PFSK-1 (cell line): Measurements from ENCODE around the gene KRTAP10-6.

ENCODE experiments used
- FOXP2 ChIP-seq: optimal IDR thresholded peaks from 2 replicates; pipeline ENCODE3; 2011; ENCODE audit warnings: borderline replicate concordance, control low read depth, inconsistent platforms; ENCODE audit not compliant: insufficient read depth; ENCODE audit errors: extremely low read length, extremely low read depth
- POLR2AphosphoS5 ChIP-seq: IDR thresholded peaks from 2 replicates; pipeline ENCODE4 v1.6.1; 2012; ENCODE audit warnings: low read depth, mild to moderate bottlenecking, control low read depth, low read length, moderate library complexity
- SIN3A ChIP-seq: IDR thresholded peaks from 2 replicates; pipeline ENCODE4 v1.6.1; 2012; ENCODE audit warnings: mild to moderate bottlenecking, low read length, moderate library complexity, borderline replicate concordance; ENCODE audit not compliant: insufficient read depth
- TAF1 ChIP-seq: IDR thresholded peaks from 2 replicates; pipeline ENCODE4 v1.6.1; 2012; ENCODE audit warnings: low read length, control low read depth, borderline replicate concordance; ENCODE audit not compliant: insufficient read depth
- TF ChIP-seq, protein P1 (sequence below), 2 experiments: IDR thresholded peaks; 2 replicates each; pipeline versions ENCODE4 v1.6.1 to v1.8.0; 2011 to 2012; ENCODE audit warnings: low read depth in 2 of 2, low read length in 2 of 2, control low read depth in 1 of 2, inconsistent platforms in 1 of 2, mild to moderate bottlenecking in 1 of 2, moderate library complexity in 1 of 2; ENCODE audit not compliant: insufficient read depth in 1 of 2

KRTAP10-6 gene

DNA sequence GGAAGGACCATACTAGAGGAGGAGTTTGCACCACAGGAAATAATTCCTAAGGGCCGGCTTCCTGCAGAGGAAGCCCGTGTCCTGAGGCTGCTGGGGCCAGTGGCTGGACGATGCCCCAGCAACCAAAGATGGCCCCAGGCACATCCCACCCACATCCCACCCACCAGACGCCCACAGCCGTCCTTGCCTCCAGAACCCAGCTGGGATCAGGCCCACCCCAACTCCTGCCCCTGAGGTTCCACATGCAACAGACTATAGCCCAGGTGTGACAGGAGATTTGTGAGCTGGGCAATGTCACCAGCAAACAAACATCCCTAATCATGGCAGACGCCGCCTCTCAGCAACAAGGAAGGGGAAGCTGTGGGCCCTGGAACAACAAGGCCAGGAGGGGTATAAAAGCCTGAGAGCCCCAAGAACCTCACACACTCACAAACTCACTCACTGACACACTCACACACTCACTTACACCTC, 34.4 kb upstream of the KRTAP10-6 start, which contains the start of gene KRTAP10-9:
Gene KRTAP10-9, plus strand, starts transcription at position 421 of the 471 bp plus-strand sequence. CDS start 79 bp downstream, outside the sequence.
- TF ChIP-seq FOXP2 (no peak), SIN3A (no peak), TAF1 (no peak), POLR2AphosphoS5 (no peak)
- TF ChIP-seq, protein P1, sequence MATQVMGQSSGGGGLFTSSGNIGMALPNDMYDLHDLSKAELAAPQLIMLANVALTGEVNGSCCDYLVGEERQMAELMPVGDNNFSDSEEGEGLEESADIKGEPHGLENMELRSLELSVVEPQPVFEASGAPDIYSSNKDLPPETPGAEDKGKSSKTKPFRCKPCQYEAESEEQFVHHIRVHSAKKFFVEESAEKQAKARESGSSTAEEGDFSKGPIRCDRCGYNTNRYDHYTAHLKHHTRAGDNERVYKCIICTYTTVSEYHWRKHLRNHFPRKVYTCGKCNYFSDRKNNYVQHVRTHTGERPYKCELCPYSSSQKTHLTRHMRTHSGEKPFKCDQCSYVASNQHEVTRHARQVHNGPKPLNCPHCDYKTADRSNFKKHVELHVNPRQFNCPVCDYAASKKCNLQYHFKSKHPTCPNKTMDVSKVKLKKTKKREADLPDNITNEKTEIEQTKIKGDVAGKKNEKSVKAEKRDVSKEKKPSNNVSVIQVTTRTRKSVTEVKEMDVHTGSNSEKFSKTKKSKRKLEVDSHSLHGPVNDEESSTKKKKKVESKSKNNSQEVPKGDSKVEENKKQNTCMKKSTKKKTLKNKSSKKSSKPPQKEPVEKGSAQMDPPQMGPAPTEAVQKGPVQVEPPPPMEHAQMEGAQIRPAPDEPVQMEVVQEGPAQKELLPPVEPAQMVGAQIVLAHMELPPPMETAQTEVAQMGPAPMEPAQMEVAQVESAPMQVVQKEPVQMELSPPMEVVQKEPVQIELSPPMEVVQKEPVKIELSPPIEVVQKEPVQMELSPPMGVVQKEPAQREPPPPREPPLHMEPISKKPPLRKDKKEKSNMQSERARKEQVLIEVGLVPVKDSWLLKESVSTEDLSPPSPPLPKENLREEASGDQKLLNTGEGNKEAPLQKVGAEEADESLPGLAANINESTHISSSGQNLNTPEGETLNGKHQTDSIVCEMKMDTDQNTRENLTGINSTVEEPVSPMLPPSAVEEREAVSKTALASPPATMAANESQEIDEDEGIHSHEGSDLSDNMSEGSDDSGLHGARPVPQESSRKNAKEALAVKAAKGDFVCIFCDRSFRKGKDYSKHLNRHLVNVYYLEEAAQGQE (IDR thresholded peaks at IDR 0.05; ENCODE audit: insufficient read depth in 1 of 2, low read depth in 2 of 2, low read length in 2 of 2), result no peak

GRCh38 chr21:44626262-44626661, 34.0 kb upstream of the KRTAP10-6 start:
- TF ChIP-seq TAF1 (no peak), POLR2AphosphoS5 (no peak), FOXP2 (no peak), SIN3A (no peak)
- TF ChIP-seq, protein P1 (IDR thresholded peaks at IDR 0.05; ENCODE audit: insufficient read depth in 1 of 2, low read depth in 2 of 2, low read length in 2 of 2), result no peak

DNA sequence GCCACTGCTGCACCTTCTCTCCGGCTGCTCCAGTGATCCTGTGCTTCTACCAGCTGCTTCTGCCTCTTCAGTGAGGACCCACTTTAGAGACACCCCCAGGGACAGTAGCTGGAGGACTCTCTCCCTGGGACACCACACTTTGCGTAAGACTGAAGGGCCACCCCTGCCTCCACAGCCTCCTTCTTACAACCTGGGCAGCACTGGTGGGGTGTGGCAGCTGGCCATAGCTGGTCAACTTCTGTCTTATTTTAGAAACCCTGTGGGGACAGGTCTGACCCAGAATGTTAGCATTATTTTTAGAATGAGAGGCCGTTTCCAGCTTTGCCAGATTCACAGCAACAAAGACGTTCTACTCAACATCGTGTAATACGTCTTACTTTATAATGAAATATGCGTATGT, 33.5 kb upstream of the KRTAP10-6 start:
- TF ChIP-seq, protein P1 (IDR thresholded peaks at IDR 0.05; ENCODE audit: insufficient read depth in 1 of 2, low read depth in 2 of 2, low read length in 2 of 2), result no peak
- TF ChIP-seq POLR2AphosphoS5 (no peak), SIN3A (no peak), FOXP2 (no peak), TAF1 (no peak)

DNA sequence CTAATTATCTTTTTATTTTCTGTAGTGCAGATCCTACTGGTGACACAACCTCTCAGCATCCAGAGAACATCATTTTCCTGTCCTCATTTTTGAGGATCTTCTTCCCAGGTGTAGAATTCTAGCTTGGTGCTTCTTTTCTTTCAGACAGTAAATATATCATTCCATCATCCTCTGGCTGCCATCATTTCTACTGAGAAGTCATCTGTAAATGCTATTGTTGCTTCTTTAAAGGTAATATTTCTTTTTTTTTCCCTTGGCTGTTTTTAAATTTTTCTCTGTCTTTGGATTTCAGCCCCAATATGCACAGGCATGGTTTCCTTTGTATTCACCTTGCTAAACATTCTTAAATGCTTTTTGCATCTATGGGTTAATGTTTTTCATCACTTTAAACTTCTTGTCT, 31.3 kb upstream of the KRTAP10-6 start:
- TF ChIP-seq, protein P1 (IDR thresholded peaks at IDR 0.05; ENCODE audit: insufficient read depth in 1 of 2, low read depth in 2 of 2, low read length in 2 of 2), result no peak
- TF ChIP-seq TAF1 (no peak), FOXP2 (no peak), POLR2AphosphoS5 (no peak), SIN3A (no peak)

DNA sequence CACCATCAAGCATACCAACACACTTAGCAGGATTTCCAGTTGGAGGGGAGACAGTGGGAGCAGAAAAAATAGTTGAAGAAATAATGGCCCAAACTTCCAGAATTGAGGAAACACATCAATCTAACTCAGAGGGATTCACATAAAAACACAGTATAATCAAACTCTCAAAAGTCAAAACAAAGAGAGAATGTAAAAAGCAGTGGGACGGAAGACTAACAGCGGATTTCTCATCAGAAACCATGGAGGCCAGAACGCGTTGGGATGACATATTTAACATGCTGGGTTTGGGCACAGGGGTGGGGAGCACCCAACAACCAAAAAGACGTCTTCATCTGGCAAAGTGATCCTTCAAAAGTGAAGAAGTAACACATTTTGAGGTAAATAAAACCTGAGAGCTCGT, 27.6 kb upstream of the KRTAP10-6 start:
- TF ChIP-seq, protein P1 (IDR thresholded peaks at IDR 0.05; ENCODE audit: insufficient read depth in 1 of 2, low read depth in 2 of 2, low read length in 2 of 2), result no peak
- TF ChIP-seq TAF1 (no peak), FOXP2 (no peak), POLR2AphosphoS5 (no peak), SIN3A (no peak)
